MM.1S (cell line): Measurements from ENCODE around the gene TENT4B.

Source experiments
- DNase-seq: peaks from one replicate; pipeline ENCODE4 v3.0.0-alpha.2; 2015
- H2AFZ ChIP-seq: fragments of 300-600 bp; sonication (generic); 2 replicates; pipeline ENCODE4 v1.6.0; 2016; ENCODE audit warnings: antibody characterized with exemption, low read length
- H3F3A ChIP-seq: fragments of 300-600 bp; sonication (generic); 2 replicates; pipeline ENCODE4 v1.6.1; 2016; ENCODE audit warnings: mild to moderate bottlenecking, antibody characterized with exemption, low read length, moderate library complexity, mixed read lengths; ENCODE audit not compliant: insufficient read depth
- H3K27ac ChIP-seq: fragments of 300-600 bp; sonication (generic); 2 replicates; pipeline ENCODE4 v1.5.1; 2016; ENCODE audit warnings: mild to moderate bottlenecking, low read length
- H3K27me3 ChIP-seq: fragments of 300-600 bp; sonication (generic); replicated peaks from 2 replicates; pipeline ENCODE4 v1.6.0; 2016; ENCODE audit warnings: low read length; ENCODE audit not compliant: insufficient read depth
- H3K36me3 ChIP-seq: fragments of 300-600 bp; sonication (generic); replicated peaks from 2 replicates; pipeline ENCODE4 v1.6.1; 2016; ENCODE audit warnings: mild to moderate bottlenecking, low read length, mixed read lengths; ENCODE audit not compliant: insufficient read depth
- H3K4me1 ChIP-seq: fragments of 300-600 bp; sonication (generic); 2 replicates; pipeline ENCODE4 v1.6.1; 2016; ENCODE audit warnings: low read length, mixed read lengths
- H3K4me2 ChIP-seq: fragments of 300-600 bp; sonication (generic); 2 replicates; pipeline ENCODE4 v1.6.0; 2016; ENCODE audit warnings: low read depth, low read length
- H3K4me3 ChIP-seq: fragments of 300-600 bp; sonication (generic); 2 replicates; pipeline ENCODE4 v1.5.1; 2016; ENCODE audit warnings: low read length, mixed read lengths
- H3K79me2 ChIP-seq: fragments of 300-600 bp; sonication (generic); 2 replicates; pipeline ENCODE4 v1.6.1; 2016; ENCODE audit warnings: mixed run types, low read length, mixed read lengths
- H3K9ac ChIP-seq: fragments of 300-600 bp; sonication (generic); 2 replicates; pipeline ENCODE4 v1.6.1; 2016; ENCODE audit warnings: low read length, mixed read lengths
- H3K9me2 ChIP-seq: fragments of 300-600 bp; sonication (generic); replicated peaks from 2 replicates; pipeline ENCODE4 v1.6.1; 2016; ENCODE audit warnings: mild to moderate bottlenecking, low read length, mixed read lengths; ENCODE audit not compliant: insufficient read depth
- H3K9me3 ChIP-seq: fragments of 300-600 bp; sonication (generic); replicated peaks from 2 replicates; pipeline ENCODE4 v1.6.1; 2016; ENCODE audit warnings: mild to moderate bottlenecking, low read length, mixed read lengths; ENCODE audit not compliant: insufficient read depth
- H4K20me1 ChIP-seq: fragments of 300-600 bp; sonication (generic); 2 replicates; pipeline ENCODE4 v1.6.1; 2016; ENCODE audit warnings: mild to moderate bottlenecking, low read length, moderate library complexity, mixed read lengths; ENCODE audit not compliant: insufficient read depth
- CTCF ChIP-seq: fragments of 300-600 bp; sonication (generic); IDR thresholded peaks from 2 replicates; pipeline ENCODE4 v1.5.1; 2016; ENCODE audit warnings: antibody characterized with exemption, low read length, mixed read lengths
- EZH2 ChIP-seq: fragments of 300-600 bp; sonication (generic); optimal IDR thresholded peaks from 2 replicates; pipeline ENCODE3; 2017; ENCODE audit warnings: low read depth, mild to moderate bottlenecking, antibody characterized with exemption, low read length, mixed read lengths
- EZH2phosphoT487 ChIP-seq: fragments of 300-600 bp; sonication (generic); IDR thresholded peaks from 2 replicates; pipeline ENCODE4 v1.6.1; 2018; ENCODE audit warnings: antibody characterized with exemption, low read length

The TENT4B gene

GRCh38 chr16:50202926-50203624, 50.0 kb downstream of the TENT4B start:
- Histone ChIP-seq H3K4me1 (peaks cover 8% of the 10 kb centered on the region), H3K36me3 (no peaks in the 10 kb centered on the region), H4K20me1 (0 out of 2 replicates have a peak, but pooled peaks cover 6% of the 10 kb centered on the region), H3K9ac (no peak overlapping the region), H3K27ac (no peak overlapping the region), H3K9me2 (no peaks in the 10 kb centered on the region), H3K27me3 (no peaks in the 10 kb centered on the region), H3F3A (no peaks in the 10 kb centered on the region), H3K79me2 (peaks cover 89% of the 10 kb centered on the region), H3K9me3 (no peaks in the 10 kb centered on the region), H2AFZ (no peak overlapping the region), H3K4me2 (no peak overlapping the region), H3K4me3 (no peak overlapping the region)
- TF ChIP-seq EZH2phosphoT487 (no peak), CTCF (no peak), EZH2 (no peak)
- no peak for DNase-seq

GRCh38 chr16:50203681-50204080, 50.6 kb downstream of the TENT4B start:
- Histone ChIP-seq H3K27ac (no peak overlapping the region), H3K9me2 (no peaks in the 10 kb centered on the region), H4K20me1 (0 out of 2 replicates have a peak, but pooled peaks cover 6% of the 10 kb centered on the region), H3K27me3 (no peaks in the 10 kb centered on the region), H2AFZ (no peak overlapping the region), H3K9me3 (no peaks in the 10 kb centered on the region), H3K79me2 (peaks cover 94% of the 10 kb centered on the region), H3K9ac (no peak overlapping the region), H3F3A (peaks cover under 1% of the 10 kb centered on the region; the same call in 1 of the 2 replicates), H3K36me3 (no peaks in the 10 kb centered on the region), H3K4me1 (peaks cover 14% of the 10 kb centered on the region), H3K4me3 (no peak overlapping the region), H3K4me2 (no peak overlapping the region)
- TF ChIP-seq CTCF (no peak), EZH2phosphoT487 (no peak), EZH2 (no peak)
- DNase-seq, result no peak

GRCh38 chr16:50204453-50205108, 51.5 kb downstream of the TENT4B start:
- H4K20me1 ChIP-seq, result 0 out of 2 replicates have a peak, but pooled peaks cover 6% of the 10 kb centered on the region
- no peak overlapping the region for H2AFZ ChIP-seq
- DNase-seq, result no peak
- no peak for TF ChIP-seq CTCF
- no peak for TF ChIP-seq EZH2phosphoT487
- TF ChIP-seq EZH2, result no peak
- no peaks in the 10 kb centered on the region for H3K27me3 ChIP-seq
- H3K79me2 ChIP-seq, result peaks cover 85% of the 10 kb centered on the region
- no peaks in the 10 kb centered on the region for H3K36me3 ChIP-seq
- H3K9ac ChIP-seq, result no peak overlapping the region
- H3K4me3 ChIP-seq, result no peak overlapping the region
- H3F3A ChIP-seq, result peaks cover 10% of the 10 kb centered on the region
- H3K4me2 ChIP-seq, result no peak overlapping the region
- H3K27ac ChIP-seq, result no peak overlapping the region
- no peaks in the 10 kb centered on the region for H3K9me2 ChIP-seq
- H3K9me3 ChIP-seq, result no peaks in the 10 kb centered on the region
- peaks cover 22% of the 10 kb centered on the region for H3K4me1 ChIP-seq
